Left ventricle myocardium inferior (tissue), 1 donor: Measurements from ENCODE around the gene SHE. TPM values are rescaled to one million over a fixed set of nuclear protein-coding genes. Genes with fewer than 3 reads are reported as not detected.
A peak's percentile ranks its signal among the peaks of the same experiment; 100 is the strongest.
"Not testable (repeated sequence)": the region's sequence is repeated elsewhere in the genome, so short reads cannot be mapped to it uniquely, and the experiment has no call there.

ENCODE experiments used
- DNase-seq: peaks from one replicate; pipeline ENCODE4 v3.0.0-alpha.2; 2020
- H3K27ac ChIP-seq: fragments of 200-600 bp; replicated peaks from 2 replicates; pipeline ENCODE4 v1.8.0; 2021
- H3K27me3 ChIP-seq: fragments of 200-600 bp; 2 replicates; pipeline ENCODE4 v1.8.0; 2021; ENCODE audit warnings: low read depth
- H3K36me3 ChIP-seq: fragments of 200-600 bp; 2 replicates; pipeline ENCODE4 v1.8.0; 2021
- H3K4me1 ChIP-seq: fragments of 200-600 bp; 2 replicates; pipeline ENCODE4 v1.8.0; 2021
- H3K4me3 ChIP-seq: fragments of 200-600 bp; 2 replicates; pipeline ENCODE4 v1.8.0; 2021; ENCODE audit warnings: mild to moderate bottlenecking, moderate library complexity
- H3K9me3 ChIP-seq: fragments of 200-600 bp; replicated peaks from 2 replicates; pipeline ENCODE4 v1.8.0; 2021
- intact Hi-C: fragments of 100-400 bp; cut with micrococcal nuclease; formaldehyde crosslinking; loops from one replicate; pipeline ENCODE4 v1.11.0; 2022
- total RNA-seq: library from RNA; stranded (reverse); fragmentation: NEBNext Ultra II Directional; extraction: Animal tissue kit (Norgen Biotek cat#: 25700); gene quantifications from one replicate; pipeline ENCODE4 v1.2.1, GENCODE V29; 2021
- TF ChIP-seq, protein P1 (sequence below): fragments of 200-600 bp; IDR thresholded peaks from 2 replicates; pipeline ENCODE4 v1.8.0; 2021; ENCODE audit warnings: antibody characterized with exemption, mild to moderate bottlenecking, borderline replicate concordance
- donor health status: DM: no; HTN: yes; CAD: no; lungs with severe emphysema.

The SHE gene
- total RNA-seq, 1 donor from 2014 or later = 9.2 TPM

DNA sequence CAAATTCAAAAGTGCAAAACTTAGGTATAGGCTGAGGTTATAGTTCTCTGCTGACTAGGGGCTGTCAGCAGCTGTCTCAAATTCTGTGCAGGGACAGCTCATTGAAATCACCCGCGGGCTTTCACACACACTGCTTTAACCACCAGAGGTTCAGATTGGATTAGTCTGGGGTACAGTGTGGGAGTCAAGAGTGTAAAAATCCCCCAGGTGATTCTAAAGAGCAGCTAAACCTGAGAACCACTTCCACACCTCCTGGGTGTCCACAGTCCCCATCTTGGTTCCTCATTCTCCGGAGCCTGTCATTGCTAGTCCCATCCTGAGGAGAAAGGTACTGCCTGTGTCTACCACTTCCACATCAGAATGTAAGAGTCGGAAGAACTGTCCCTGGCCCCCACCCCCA is 10.1 kb downstream of the SHE start:
- DNase-seq = no peak
- intact Hi-C loops = no loop called here
- TF ChIP-seq, protein P1, sequence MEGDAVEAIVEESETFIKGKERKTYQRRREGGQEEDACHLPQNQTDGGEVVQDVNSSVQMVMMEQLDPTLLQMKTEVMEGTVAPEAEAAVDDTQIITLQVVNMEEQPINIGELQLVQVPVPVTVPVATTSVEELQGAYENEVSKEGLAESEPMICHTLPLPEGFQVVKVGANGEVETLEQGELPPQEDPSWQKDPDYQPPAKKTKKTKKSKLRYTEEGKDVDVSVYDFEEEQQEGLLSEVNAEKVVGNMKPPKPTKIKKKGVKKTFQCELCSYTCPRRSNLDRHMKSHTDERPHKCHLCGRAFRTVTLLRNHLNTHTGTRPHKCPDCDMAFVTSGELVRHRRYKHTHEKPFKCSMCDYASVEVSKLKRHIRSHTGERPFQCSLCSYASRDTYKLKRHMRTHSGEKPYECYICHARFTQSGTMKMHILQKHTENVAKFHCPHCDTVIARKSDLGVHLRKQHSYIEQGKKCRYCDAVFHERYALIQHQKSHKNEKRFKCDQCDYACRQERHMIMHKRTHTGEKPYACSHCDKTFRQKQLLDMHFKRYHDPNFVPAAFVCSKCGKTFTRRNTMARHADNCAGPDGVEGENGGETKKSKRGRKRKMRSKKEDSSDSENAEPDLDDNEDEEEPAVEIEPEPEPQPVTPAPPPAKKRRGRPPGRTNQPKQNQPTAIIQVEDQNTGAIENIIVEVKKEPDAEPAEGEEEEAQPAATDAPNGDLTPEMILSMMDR = no peak
- peaks cover 16% of the 10 kb centered on the region for H3K36me3 ChIP-seq
- H3K4me3 ChIP-seq = peak overlapping the region; percentile 38
- peaks cover 94% of the 10 kb centered on the region for H3K4me1 ChIP-seq
- peak overlapping the region; percentile 94 for H3K27ac ChIP-seq
- no peaks in the 10 kb centered on the region for H3K9me3 ChIP-seq
- no peaks in the 10 kb centered on the region for H3K27me3 ChIP-seq

DNA sequence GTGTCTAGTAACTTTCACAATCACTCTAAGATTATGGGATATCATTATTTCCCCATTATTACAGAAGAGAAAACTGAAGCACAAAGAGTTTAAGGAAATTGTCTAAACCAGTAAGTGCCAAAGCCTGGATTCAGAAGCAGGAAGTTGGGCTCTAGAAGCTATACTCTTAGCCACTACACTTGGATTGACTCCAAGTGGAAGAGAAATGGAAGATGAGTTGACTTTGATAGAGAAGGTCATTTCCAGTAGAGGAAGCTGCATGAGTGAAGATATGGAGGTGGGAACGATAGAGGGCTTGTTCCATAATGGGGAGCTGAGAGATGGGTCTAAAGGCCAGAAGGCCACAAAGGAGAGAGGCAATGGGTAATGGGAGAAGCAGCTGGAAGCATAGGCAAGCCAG is 11.9 kb downstream of the SHE start:
- no peaks in the 10 kb centered on the region for H3K27me3 ChIP-seq
- no peaks in the 10 kb centered on the region for H3K9me3 ChIP-seq
- H3K4me1 ChIP-seq = peaks cover 94% of the 10 kb centered on the region
- H3K36me3 ChIP-seq = peaks cover 26% of the 10 kb centered on the region
- peak overlapping the region; percentile 94 for H3K27ac ChIP-seq
- intact Hi-C loops = no loop called here
- DNase-seq = no peak
- TF ChIP-seq, protein P1 = no peak
- no peak overlapping the region for H3K4me3 ChIP-seq

DNA sequence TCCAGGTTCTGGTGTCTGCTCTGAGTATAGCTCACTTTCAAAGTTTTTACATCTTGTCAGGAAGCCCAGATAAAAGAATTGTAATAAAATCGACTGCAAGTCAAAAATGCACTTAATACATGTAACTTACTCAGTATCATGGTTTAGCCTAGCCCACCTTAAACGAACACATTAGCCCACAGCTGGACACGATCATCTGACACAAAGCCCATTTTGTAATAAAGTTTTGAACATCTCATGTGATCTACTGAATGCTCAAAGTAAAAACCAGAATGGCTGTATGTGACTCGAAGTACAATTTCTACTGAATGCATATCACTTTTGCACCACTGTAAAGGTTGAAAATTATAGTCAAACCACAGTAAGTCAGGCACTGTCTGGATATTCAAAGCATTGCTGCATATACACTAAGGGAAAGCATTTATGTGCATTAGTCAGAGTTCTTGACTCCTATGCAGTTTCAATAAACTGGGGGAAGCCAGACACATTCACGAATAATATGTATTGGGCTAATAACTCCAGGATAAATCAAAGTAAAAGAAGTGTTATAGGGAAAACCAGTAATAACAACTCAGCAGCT is 12.4 kb downstream of the SHE start:
- DNase-seq = no peak
- Histone ChIP-seq H3K4me3 (no peak overlapping the region), H3K9me3 (no peaks in the 10 kb centered on the region), H3K36me3 (peaks cover 26% of the 10 kb centered on the region), H3K27ac (peak overlapping the region; percentile 94), H3K27me3 (no peaks in the 10 kb centered on the region), H3K4me1 (peaks cover 89% of the 10 kb centered on the region)
- intact Hi-C loops = no loop called here
- TF ChIP-seq, protein P1 = no peak

DNA sequence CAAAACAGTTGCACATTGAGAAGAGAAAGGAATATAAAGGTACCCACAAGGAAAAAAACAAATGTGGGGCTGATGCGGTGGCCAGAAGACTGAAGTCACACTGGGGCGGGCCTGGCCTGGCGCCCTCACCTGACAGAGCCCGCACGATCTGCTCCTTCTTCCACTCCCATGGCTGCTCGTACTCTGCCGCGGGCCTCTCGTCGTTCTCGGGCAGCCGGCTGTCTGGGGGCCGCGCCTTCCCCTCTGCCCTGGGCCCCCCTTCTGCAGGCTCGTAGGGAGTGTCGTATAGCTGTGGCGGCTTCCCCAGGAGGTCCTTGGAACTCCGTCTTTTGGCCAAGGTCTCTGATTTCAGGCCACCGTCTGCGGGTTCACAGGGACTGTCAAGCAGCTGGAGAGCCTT is 13.3 kb downstream of the SHE start:
- H3K27me3 ChIP-seq = no peaks in the 10 kb centered on the region
- intact Hi-C loops = no loop called here
- TF ChIP-seq, protein P1 = no peak
- H3K4me3 ChIP-seq = no peak overlapping the region
- H3K36me3 ChIP-seq = peaks cover 29% of the 10 kb centered on the region
- peaks cover 87% of the 10 kb centered on the region for H3K4me1 ChIP-seq
- peak overlapping the region; percentile 94 for H3K27ac ChIP-seq
- no peak for DNase-seq
- H3K9me3 ChIP-seq = no peaks in the 10 kb centered on the region

DNA sequence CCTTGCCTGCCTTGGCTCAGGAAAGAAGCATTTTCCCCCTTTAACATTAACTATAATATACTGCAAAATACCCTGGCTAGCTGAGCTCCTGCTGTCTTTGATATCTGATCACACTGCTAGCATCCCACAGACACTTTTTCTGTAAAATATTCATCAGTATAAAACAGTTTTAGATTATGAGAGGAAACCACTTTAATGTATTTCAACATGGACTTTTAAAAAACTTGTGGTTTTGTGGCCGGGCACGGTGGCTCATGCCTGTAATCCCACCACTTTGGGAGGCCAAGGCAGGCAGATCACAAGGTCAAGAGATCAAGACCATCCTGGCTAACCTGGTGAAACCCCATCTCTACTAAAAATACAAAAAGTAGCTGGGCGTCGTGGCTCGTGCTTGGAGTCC is 15.5 kb downstream of the SHE start:
- H3K4me1 ChIP-seq = peaks cover 79% of the 10 kb centered on the region
- intact Hi-C loops, DNase-seq: not testable (repeated sequence)

DNA sequence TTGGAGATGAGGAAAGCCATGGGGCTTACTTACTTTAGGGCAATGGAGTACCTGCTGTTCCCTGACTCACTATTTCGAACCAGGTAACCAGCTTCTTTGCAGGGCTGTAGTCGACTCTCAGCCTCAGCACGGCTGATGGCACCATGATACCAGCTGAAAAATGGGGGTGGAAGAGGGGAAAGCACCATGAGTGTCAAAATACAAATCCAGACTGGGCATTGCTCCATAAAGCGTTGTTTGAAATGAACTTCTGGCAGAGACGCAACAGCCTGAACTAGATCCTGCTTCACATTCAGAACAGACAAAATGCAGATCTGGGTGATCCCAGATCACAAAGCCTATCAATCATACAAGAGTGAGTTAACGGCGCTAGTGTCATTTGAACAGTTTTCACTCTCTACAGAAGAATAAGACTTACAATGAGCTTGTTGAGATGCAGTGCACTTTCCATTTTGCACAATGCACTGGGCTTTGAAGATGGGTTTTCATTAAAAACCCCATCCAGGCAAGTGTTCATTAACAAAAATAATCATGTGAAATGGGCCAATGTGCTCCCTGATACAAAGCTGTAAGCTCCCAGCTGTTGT is 16.2 kb downstream of the SHE start:
- peaks cover 76% of the 10 kb centered on the region for H3K4me1 ChIP-seq
- H3K9me3 ChIP-seq = no peaks in the 10 kb centered on the region
- TF ChIP-seq, protein P1 = no peak
- DNase-seq = no peak
- peak overlapping the region; percentile 94 for H3K27ac ChIP-seq
- H3K27me3 ChIP-seq = no peaks in the 10 kb centered on the region
- peak overlapping the region; percentile 10 for H3K4me3 ChIP-seq
- intact Hi-C loops = no loop called here
- H3K36me3 ChIP-seq = peaks cover 39% of the 10 kb centered on the region

More for the DNA sequence above, 15.5 kb downstream of the SHE start:
- not testable (repeated sequence) for H3K27me3 ChIP-seq, H3K9me3 ChIP-seq
- peak overlapping the region; percentile 94 for H3K27ac ChIP-seq
- H3K4me3 ChIP-seq = peak overlapping the region; percentile 10
- H3K36me3 ChIP-seq = peaks cover 39% of the 10 kb centered on the region
